Measurements from ENCODE around the gene HEXD. TPM values are rescaled to one million over a fixed set of nuclear protein-coding genes. Genes with fewer than 3 reads are reported as not detected.

HEXD gene
- total RNA-seq, 2 experiments from 2014 or later = 87.9 to 93.2 TPM

GRCh38 chr17:82486231-82487094, 68.3 kb downstream of the HEXD start:
- no peak for DNase-seq (ENCODE audit: low spot score)
- H3K27ac ChIP-seq (ENCODE audit: low read depth, low read length, poor library complexity, severe bottlenecking) = no peak overlapping the region
- H2AFZ ChIP-seq (ENCODE audit: low read length) = no peak overlapping the region
- H3K9me3 ChIP-seq (ENCODE audit: low read length) = no peaks in the 10 kb centered on the region
- TF ChIP-seq EZH2phosphoT487 (IDR thresholded peaks at IDR 0.05; ENCODE audit: borderline replicate concordance, low read depth, low read length) = no peak
- no peak for TF ChIP-seq CTCF (conservative IDR thresholded peaks at IDR 0.05; ENCODE audit: low read length)
- ChIA-PET POLR2A (no interaction called here), CTCF (ENCODE audit: unreplicated experiment) (interaction anchor here (0.6 kb wide), 1 partner anchor 9 kb away, joined by 3 read pairs; no protein-coding TSS in a partner anchor)
- H3K4me2 ChIP-seq (ENCODE audit: low read length) = no peak overlapping the region
- no peaks in the 10 kb centered on the region for H3K79me2 ChIP-seq (ENCODE audit: insufficient read depth, low read depth, low read length)
- H3K36me3 ChIP-seq (ENCODE audit: insufficient read depth, low read length) = peaks cover 74% of the 10 kb centered on the region
- intact Hi-C loops (cut with micrococcal nuclease; ENCODE audit: unreplicated experiment) = no loop called here
- no TSS peak for BruUV-seq (replicated peaks)
- H3K4me3 ChIP-seq (ENCODE audit: low read depth, low read length, poor library complexity, severe bottlenecking) = no peak overlapping the region
- H3K9me2 ChIP-seq (ENCODE audit: insufficient read depth, low read length) = no peaks in the 10 kb centered on the region
- H4K20me1 ChIP-seq (ENCODE audit: insufficient read depth, low read length) = no peaks in the 10 kb centered on the region
- peaks cover 19% of the 10 kb centered on the region for H3K4me1 ChIP-seq (ENCODE audit: insufficient read depth, low read length, poor library complexity, severe bottlenecking)

GRCh38 chr17:82487910-82488309, 69.8 kb downstream of the HEXD start:
- no peak for DNase-seq (ENCODE audit: low spot score)
- no peak overlapping the region for H3K4me2 ChIP-seq (ENCODE audit: low read length)
- H3K4me1 ChIP-seq (ENCODE audit: insufficient read depth, low read length, poor library complexity, severe bottlenecking) = peaks cover 19% of the 10 kb centered on the region
- no peaks in the 10 kb centered on the region for H4K20me1 ChIP-seq (ENCODE audit: insufficient read depth, low read length)
- CTCF ChIA-PET (ENCODE audit: unreplicated experiment) = no interaction called here
- no peaks in the 10 kb centered on the region for H3K9me2 ChIP-seq (ENCODE audit: insufficient read depth, low read length)
- POLR2A ChIA-PET = interaction anchor here (0.8 kb wide), 1 partner anchor 11 kb away, joined by 3 read pairs; no protein-coding TSS in a partner anchor
- no peak overlapping the region for H3K27ac ChIP-seq (ENCODE audit: low read depth, low read length, poor library complexity, severe bottlenecking)
- BruUV-seq (replicated peaks) = no TSS peak
- H2AFZ ChIP-seq (ENCODE audit: low read length) = no peak overlapping the region
- H3K79me2 ChIP-seq (ENCODE audit: insufficient read depth, low read depth, low read length) = no peaks in the 10 kb centered on the region
- TF ChIP-seq CTCF (conservative IDR thresholded peaks at IDR 0.05; ENCODE audit: low read length) (no peak), EZH2phosphoT487 (IDR thresholded peaks at IDR 0.05; ENCODE audit: borderline replicate concordance, low read depth, low read length) (no peak)
- no peaks in the 10 kb centered on the region for H3K9me3 ChIP-seq (ENCODE audit: low read length)
- peaks cover 60% of the 10 kb centered on the region for H3K36me3 ChIP-seq (ENCODE audit: insufficient read depth, low read length)
- intact Hi-C loops (cut with micrococcal nuclease; ENCODE audit: unreplicated experiment) = no loop called here
- no peak overlapping the region for H3K4me3 ChIP-seq (ENCODE audit: low read depth, low read length, poor library complexity, severe bottlenecking)

GRCh38 chr17:82489117-82489516, 71.0 kb downstream of the HEXD start:
- no TSS peak for BruUV-seq (replicated peaks)
- Histone ChIP-seq H3K9me2 (ENCODE audit: insufficient read depth, low read length) (no peaks in the 10 kb centered on the region), H3K9me3 (ENCODE audit: low read length) (no peaks in the 10 kb centered on the region), H3K27ac (ENCODE audit: low read depth, low read length, poor library complexity, severe bottlenecking) (no peak overlapping the region), H3K4me2 (ENCODE audit: low read length) (no peak overlapping the region), H3K4me3 (ENCODE audit: low read depth, low read length, poor library complexity, severe bottlenecking) (no peak overlapping the region), H4K20me1 (ENCODE audit: insufficient read depth, low read length) (no peaks in the 10 kb centered on the region), H3K79me2 (ENCODE audit: insufficient read depth, low read depth, low read length) (no peaks in the 10 kb centered on the region), H3K36me3 (ENCODE audit: insufficient read depth, low read length) (peaks cover 48% of the 10 kb centered on the region), H2AFZ (ENCODE audit: low read length) (no peak overlapping the region), H3K4me1 (ENCODE audit: insufficient read depth, low read length, poor library complexity, severe bottlenecking) (peaks cover 29% of the 10 kb centered on the region)
- intact Hi-C loops (cut with micrococcal nuclease; ENCODE audit: unreplicated experiment) = no loop called here
- POLR2A ChIA-PET = interaction anchor here (0.6 kb wide), 1 partner anchor 57 kb away, joined by 3 read pairs; no protein-coding TSS in a partner anchor
- no peak for DNase-seq (ENCODE audit: low spot score)
- TF ChIP-seq EZH2phosphoT487 (IDR thresholded peaks at IDR 0.05; ENCODE audit: borderline replicate concordance, low read depth, low read length) (no peak), CTCF (conservative IDR thresholded peaks at IDR 0.05; ENCODE audit: low read length) (no peak)
- CTCF ChIA-PET (ENCODE audit: unreplicated experiment) = no interaction called here
